ENCODE data around the gene ADAMTS2.
"Not testable (repeated sequence)": the region's sequence is repeated elsewhere in the genome, so short reads cannot be mapped to it uniquely, and the experiment has no call there.

Gene ADAMTS2

DNA sequence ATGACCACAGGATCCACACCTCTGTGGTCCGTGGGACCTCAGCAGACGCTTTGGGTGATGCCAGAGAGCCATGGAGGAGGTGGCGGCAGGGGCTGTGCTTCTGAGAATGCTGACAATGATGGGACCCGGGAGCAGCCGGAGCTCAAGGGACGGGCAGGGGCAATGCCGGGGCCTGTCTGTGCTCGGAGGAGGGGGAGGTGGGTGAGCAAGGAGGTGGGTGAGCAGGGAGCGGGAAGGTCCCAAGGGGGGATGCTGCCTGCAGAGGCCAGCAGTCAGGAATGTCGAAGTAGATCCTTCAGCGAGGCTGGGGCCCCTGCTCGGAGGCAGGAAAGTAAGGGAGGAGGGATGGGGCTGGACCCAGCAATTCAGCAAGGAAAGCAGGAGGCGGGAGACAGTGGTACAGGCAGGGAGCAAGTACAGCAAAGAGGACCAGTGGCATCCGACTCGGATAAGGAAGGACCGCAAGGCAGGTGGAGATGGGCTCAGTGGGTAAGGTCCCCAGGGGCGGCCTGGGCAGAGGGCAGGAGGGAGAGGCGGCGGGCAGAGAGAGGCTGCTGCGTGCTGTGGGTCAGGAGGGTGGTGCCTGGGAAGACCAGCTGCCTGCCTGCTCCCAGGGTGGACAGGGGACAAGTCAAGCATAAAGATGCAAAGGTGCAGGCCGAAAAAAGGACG lies 49.0 kb downstream of the ADAMTS2 start:
- DNase-seq (ENCODE audit: low read depth in 2 of 2), result no peak

DNA sequence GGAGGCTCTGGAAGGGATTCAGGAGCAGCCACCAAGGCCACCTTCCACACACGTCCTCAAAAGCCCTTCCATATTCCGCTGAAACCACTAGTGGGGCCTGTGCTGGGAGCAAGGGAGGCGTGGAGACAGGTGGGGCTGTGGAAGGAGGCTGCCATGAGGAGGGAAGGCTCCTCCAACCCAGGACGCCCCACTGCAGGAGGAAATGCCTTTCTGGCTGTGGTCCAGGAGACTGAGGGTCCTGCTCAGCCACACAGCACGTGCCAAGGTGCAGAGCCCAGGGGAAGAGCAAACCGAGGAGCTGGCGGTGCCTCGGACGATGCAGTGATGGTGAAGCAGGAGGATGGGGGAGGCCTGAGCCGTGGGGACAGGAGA lies 49.5 kb downstream of the ADAMTS2 start:
- no peak for DNase-seq (ENCODE audit: low read depth in 2 of 2)

DNA sequence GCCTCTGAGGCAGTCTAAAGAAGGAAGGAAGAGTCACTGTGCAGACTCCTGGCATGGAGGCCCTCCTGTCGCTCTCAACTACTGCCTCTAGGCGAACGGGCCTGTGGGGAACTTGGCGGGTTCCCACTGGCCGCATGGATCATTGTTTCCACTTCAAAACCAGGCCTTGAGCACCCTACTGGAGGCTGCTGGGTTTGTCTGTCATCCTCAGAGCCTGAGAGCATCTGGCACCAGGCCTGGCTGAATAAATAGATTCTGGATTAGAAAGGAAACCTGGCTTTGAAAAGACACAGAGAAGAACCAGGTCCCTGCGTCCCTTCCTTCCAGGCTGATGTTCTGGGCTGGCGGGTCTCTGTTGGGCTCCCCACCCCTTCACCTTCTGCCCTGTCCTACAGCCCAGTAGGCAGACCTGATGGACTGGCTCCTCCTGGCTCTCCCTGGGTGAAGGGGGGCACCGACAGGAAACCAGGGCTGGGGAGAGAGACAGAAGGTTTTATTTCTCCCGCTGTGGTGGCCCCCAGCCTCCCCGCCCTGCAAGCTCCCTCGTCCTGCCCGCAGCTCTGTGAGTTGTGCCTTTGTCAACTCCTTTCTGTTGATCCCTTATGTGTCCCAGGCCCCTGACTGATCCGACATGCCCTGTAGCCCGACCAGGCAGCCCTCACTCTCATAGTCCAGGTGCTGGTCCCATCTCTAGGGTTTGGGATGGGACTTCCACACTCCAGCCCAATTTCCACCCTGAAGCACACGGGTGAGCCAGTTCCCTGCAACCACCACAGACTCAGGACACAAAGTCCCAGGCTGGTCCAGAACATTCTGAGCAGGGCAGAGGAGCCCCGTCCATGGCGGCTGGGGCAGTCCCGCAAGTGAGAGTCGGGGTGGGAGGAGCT lies 50.1 kb downstream of the ADAMTS2 start:
- no peak for DNase-seq (ENCODE audit: low read depth in 2 of 2)

DNA sequence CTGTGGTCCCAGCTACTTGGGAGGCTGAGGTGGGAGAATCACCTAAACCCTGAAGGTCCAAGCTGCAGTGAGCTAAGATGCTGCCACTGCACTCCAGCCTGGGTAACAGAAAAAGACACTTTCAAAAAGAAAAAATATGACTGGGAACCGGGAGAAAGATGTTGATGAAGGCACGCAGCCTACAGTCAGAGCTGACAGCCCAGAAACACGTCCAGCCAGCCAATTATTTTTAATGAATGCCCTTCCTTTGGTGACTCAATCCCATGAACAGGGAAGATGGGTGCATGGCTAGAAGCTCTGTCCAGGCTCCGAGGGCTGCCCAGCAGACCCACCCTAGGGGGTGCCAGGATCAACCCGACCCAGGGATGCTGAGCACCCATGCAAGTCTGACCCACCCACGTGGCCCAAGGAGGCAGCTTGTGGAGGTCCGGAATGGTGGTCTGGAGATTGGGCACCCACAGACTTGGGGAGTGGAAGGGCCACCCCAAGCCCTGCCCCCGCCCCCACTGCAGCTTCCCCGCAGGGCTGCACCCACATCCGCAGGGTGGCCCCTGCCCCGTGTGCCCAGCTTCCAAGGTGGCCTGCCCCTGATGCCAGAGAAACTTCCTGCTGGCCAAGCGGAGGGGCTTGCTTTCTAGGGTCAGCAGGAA lies 51.0 kb downstream of the ADAMTS2 start:
- DNase-seq (ENCODE audit: low read depth in 2 of 2), result no peak

DNA sequence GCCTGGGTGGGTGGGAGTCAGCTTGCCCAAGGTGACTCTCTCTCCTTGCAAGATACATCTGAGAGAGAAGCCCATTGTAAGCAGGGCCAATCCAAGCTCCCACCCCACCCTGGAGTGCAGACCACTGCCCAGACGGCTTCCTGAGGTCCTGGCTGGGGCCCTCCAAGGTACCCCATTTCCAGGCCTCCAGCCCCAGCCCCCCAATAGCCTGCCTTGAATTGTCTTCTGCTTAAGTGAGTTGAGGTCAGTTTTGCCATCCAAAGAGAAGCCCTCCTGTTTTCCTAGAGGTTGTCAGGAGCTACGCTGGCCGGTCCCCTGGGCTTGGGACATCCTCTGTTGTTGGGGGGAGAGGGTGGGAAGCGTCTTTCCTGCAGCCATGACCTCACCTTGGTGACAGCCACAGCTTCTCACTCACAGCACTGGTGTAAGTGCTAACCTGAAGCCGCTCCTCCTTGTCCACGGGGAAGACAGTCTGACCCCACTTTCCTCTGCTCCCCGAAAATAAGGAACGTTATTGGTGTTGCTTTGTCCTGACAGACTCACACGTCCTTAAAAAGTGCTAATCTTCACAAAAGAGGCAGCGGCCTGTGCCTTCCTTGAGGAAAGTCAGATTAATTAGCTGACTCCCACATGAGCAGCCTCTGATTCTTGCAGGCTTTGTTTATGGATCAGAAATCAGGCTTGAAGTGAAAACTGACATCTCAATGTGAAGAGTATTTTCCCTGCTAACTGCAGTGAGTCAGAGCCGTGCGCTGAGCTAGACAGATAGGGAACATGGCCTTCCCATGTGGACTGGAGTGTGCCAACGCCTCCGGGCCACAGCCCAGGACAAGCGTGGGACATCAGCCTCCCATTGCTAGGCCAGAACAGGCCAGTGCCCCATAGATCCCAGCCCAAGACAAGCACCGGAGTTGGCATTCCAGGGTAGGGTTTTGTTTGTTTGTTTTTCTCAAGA lies 52.3 kb downstream of the ADAMTS2 start:
- no peak for DNase-seq (ENCODE audit: low read depth in 2 of 2)

DNA sequence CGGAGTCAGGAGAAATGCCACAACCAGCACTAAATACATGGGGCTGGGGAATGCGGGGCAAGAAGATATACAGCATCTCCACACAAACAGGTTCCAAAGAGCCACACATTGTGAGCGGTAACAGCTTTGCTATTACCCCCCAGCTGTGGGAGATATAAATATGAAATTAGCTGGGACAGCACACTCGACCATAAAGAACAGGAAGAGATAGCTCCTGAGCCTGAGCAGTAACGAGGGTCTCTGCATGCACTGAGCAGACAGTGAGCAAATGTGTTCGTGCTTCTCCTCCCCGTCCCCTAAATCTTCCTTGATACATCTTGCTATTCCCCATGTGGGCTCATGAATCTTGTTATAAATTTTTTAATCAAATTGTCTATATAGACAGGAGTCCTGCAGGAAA lies 53.1 kb downstream of the ADAMTS2 start:
- no peak for DNase-seq (ENCODE audit: low read depth in 2 of 2)

DNA sequence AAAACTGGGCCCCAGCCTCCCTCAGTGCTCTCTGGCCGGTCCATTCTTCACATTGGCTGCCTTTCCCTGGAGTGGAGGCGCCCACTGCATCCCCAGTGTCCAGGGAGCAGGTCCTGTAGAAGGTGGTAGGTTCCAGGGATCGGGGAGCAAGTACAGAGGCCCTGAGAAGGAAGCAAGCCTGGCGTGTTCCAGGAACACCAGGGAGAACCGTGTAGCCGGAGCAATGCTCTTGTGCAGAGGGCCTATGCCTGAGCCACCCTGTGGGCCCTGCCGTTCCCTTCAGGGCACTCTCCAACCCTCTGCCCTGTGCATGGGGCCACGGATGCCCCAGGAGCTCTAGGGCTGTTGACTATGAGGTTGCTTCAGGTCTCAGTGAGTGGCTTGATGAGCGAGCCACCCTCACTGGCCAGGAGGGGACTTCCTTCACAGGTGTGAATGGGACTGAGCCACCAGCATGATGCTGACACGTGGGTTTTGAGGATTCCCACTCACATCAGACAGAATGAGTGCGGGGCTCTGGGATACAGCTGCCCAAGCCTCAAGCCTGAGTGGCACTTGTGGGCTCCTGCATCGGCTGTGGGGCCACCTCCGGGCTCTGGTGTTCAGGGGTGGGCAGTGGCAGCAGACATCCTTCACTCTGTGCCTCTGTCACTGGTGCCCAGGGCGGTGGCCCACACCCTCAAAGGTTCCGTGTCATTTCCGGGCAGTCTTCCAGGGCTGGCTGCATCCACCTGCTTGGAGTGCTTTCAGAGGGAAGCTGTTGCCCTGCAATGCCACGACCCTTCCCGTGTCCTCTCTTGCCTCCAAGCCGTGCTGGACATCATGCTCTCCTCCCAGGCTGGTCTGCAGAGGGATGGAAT lies 54.4 kb downstream of the ADAMTS2 start:
- DNase-seq (ENCODE audit: low read depth in 2 of 2), result no peak

DNA sequence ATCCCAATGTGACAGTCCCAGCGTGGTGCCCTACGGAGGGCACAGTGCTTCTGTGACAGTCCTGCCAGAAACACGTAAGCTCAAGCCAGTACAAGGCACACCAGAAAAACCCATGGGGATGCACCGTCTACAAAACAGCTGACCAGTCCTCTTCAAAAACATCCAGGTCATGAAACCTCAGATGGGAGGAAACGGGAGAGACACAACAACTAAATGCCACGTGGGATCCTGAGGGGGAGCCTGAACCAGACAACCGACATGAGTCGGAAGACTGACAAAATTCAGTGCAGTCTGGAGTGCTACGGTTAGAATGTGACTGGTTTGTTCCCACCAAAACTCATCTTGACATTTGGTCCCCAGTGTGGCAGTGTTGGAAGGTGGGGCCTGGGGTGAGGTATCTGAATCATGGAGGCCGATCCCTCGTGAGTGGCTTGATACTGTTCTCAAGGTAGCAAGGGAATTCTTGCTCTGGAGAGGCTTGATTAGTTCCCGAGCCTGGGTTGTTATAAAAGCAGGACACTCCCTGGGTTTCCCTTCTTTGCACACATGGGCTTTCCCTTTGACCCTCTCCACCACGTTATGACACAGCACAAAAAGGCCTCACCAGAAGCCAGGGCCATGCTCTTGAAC lies 55.4 kb downstream of the ADAMTS2 start:
- no peak for DNase-seq (ENCODE audit: low read depth in 2 of 2)

DNA sequence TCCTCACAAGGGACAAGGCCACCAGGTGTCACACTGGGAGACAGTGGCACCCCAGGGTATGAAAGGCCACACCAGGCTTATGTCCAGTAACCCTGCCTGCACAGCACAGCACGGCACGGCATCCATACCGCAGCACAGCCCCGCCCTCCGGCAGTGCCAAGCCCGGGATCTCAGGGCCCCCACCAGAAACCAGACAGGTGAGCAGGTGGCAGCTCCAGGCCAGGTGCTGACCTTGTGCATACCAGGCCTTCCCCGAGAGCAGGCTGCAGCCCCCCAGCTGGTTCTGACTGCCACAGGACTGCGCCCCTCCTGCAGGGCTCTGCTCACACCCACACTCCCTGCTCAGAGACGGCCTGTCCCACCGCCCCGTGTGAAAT lies 56.5 kb downstream of the ADAMTS2 start:
- no peak for DNase-seq (ENCODE audit: low read depth in 2 of 2)

DNA sequence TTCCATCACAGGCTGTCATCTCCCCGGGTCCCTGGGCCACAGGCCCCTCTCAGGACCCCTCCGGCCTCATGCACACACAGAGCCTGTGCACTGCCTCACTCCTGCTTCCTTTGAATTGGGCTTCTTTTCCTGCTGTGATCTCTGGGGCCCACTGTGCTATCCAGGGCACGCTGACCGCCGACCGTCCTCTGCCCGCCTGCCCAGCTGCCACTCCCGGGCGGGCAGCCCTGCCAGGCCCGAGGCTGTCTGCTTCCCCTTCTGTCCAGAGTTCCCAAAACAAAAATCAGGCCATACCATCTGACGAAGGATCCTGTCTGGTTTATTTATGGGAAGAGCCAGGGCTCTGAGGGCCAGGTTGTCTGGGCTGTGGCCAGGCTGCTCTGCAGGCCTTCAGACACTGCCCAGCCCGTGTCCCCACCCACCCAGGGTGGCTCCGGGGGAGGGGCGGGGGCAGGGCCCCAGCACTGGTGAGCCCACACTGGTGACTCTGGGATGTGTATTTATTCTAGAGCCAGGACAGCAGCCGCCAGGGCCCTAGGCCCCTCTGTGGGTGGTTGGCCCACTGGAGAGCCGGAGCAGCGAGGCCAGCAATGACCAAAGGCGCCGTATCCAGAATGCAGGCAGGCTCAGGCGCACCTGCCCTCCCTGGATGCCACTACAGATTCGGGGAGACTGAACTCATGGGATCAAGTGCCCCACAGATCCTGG lies 57.0 kb downstream of the ADAMTS2 start:
- no peak for DNase-seq (ENCODE audit: low read depth in 2 of 2)

DNA sequence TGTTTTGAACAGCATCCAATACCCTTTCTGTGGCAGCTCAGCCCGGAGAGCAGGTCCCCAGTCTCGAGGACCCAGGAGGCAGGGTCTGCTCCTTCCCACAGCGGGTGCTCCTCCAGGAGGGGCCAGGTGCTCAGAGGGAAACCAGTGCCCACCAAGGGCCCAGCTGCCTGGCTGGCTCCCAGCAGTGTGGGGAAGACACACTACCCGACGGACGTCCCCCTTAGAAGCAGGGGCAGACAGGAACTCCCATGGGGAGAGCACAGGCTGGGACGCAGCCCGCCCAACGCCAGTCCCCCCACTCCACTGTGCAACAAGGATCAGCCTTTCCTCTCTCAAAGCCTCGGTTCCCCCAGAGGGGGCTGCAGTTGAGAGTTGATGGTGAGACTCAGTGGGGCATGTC lies 57.6 kb downstream of the ADAMTS2 start:
- no peak for DNase-seq (ENCODE audit: low read depth in 2 of 2)

DNA sequence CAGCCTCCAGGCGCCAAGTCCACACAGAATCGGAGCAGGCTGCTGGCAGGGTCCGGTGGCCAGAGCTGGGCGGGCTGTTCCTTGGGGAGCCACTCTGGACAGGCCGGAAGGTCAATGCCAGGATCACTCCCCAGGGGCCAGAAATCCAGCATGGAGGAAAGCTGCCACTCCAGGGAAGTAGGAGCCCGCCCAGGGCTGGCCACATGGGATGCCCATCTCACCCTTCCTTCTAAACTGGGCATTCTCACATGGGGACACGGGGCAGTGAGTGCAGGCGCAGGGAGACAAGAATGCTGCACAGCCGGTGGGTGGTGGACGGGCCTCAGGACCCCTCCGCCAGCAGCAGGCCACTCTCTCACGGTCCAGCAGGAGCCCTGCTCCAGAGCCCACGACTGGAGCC lies 58.2 kb downstream of the ADAMTS2 start:
- DNase-seq (ENCODE audit: low read depth in 2 of 2), result no peak

DNA sequence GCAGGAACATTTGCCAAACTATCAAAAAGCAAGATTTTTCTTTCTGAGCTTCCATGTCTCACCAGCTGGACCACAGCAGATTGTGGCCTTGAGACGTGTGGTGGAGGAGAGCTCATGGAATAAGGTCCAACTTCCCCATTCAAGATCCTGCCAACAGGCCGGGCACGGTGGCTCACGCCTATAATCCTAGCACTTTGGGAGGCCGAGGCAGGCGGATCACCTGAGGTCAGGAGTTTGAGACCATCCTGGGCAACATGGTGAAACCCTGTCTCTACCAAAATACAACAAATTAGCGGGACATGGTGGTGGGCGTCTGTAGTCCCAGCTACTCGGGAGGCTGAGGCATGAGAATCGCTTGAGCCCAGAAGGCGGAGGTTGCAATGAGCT lies 59.5 kb downstream of the ADAMTS2 start:
- DNase-seq (ENCODE audit: low read depth in 2 of 2), result not testable (repeated sequence)

DNA sequence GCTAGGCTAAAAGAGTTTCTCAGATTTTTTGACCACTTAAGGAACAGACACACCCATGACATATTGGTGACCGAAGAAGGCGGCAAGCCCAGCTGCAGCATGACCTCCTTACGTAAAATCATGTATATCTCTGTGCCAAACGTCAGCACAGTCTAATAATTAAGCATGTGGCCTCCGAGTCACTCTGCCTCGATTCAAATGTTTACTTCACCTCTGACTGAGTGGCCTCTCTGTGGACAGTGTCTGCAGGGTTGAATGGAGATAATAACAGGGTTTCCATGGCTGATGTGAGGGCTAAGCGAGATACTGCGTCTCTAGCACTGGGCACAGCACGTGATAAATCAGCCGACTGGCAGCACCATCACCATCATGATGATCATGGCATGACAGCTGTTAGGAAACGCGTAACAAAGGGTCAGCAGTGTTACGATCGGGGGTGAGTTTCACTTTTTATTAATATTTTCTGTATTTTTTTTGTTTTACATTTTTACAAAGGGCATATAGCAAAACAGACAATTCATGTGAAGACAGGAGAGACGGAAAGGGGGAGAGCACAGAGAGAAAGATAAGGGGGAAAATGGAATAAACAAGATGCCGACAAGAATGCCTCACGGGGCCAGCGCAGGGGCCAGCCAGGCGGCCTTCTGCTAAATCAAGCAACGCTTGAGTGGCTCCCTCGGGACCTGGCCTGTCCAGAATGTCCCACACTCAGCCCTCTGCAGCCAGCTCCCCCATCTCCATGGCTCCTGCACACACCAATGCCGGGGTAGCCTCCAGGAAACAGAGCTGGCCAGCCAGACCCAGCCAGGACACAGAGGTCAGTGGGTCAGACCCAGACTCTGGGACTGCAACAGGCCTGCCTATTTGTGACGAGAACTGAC lies 60.3 kb downstream of the ADAMTS2 start:
- DNase-seq (ENCODE audit: low read depth in 2 of 2), result no peak

DNA sequence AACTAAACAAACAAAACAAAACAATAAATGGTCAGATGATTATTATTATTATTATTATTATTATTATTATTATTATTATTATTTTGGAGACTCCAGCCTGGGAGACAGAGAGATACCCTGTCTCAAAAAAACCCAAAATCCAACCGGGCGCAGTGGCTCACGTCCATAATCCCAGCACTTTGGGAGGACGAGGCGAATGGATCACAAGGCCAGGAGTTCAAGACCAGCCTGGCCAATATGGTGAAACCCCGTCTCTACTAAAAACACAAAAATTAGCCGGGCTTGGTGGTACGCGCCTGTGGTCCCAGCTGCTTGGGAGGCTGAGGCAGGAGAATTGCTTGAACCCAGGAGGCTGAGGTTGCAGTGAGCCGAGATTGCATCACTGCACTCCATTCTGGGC lies 61.4 kb downstream of the ADAMTS2 start:
- not testable (repeated sequence) for DNase-seq (ENCODE audit: low read depth in 2 of 2)

DNA sequence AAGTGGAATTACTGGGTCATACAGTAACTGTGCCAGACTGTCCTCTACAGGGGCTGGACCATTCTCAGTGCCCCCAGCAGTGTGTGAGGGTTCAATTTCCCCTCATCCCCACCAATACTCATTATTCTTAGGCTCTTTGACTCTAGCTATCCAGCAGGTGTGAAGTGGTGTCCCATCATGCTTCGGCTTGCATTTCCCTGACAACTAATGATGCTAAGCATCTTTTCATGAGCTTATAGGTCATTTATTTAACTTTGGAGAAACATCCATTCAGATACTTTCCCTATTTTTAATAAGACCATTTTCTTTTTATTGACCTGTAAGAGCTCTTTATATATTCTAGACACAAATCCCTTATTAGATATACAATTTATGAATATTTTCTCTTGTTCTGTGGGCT lies 63.6 kb downstream of the ADAMTS2 start:
- DNase-seq (ENCODE audit: low read depth in 2 of 2), result no peak

DNA sequence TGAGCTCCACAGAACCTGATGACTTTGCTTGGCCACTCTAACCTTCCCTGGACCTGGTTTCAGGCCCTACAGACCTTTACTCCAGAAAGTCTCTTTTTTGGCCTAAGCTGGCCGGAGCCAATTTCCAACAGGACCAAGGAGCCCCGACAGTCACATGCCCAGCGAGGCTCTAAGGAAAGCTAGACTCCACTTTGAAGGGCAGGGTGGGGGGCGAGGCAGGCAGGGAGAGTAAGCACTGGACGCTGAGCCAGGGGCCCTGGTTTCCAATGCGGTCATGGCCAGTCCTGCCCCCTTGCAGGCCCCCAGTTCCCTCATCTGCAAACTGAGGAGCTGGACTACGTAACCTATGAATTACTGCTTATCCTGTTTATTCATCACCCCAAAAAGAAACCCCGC lies 65.2 kb downstream of the ADAMTS2 start:
- no peak for DNase-seq (ENCODE audit: low read depth in 2 of 2)

DNA sequence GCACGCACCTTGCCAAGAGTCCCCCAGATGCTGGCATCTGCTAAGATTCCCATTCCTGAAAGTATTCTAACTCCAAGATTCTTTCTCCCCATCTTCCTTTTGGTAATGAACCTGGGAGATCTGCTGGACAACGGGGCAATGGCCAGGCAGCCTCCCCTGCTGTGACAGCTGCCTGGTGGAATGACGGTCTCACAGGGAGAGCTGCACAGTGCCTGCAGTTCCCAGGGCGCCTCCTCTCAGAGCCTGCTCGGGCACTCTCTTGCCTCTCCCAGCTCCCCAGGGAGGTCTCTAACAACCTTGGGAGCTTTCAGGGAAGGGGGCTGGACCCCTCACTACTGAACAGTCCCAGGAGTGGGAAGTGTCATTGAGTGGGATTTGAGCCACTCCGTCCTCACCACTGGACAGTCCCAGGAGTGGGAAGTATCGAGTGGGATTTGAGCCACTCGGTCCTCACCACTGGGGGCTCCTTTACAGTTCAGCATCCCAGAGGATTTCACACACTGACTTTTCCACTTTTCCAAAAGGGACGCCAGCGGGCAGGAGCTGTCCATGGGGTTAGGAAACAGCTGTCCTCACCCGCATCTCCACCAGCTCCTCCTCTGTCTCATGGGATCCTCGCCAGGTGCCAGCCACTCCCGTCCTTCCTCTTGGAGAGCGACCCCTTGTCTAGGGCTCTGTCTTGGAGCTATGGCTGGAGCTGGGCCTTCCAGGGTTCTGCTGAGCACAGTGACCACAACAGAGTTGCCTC lies 65.7 kb downstream of the ADAMTS2 start:
- no peak for DNase-seq (ENCODE audit: low read depth in 2 of 2)

All from stimulated activated CD4-positive, alpha-beta T cell treated with anti-CD3 and anti-CD28 coated beads, Interleukin-4, amount 100 ng/mL, for 48 hours (primary cell).